HEK293 (cell line): ENCODE data around the gene ZCWPW1.

ENCODE experiments used
- CTCF ChIA-PET: fragments of 350-600 bp; formaldehyde crosslinking; extraction: SDS; loops from one replicate; lab custom pipeline; 2021; ENCODE audit warnings: antibody characterized with exemption; lab: Yijun Ruan, JAX
- POLR2A ChIA-PET: fragments of 300-600 bp; formaldehyde crosslinking; extraction: SDS; loops from one replicate; lab custom pipeline; 2020; ENCODE audit warnings: antibody characterized with exemption, inconsistent platforms; lab: Yijun Ruan, JAX
- H3K27ac ChIP-seq: fragments of 200-500 bp; sonication (Bioruptor generic); 2 replicates; pipeline ENCODE4 v1.5.1; 2014; ENCODE audit warnings: low read depth, low read length, control low read depth, inconsistent platforms; ENCODE audit errors: extremely low read depth
- H3K36me3 ChIP-seq, 2 experiments: fragments of 200-500 bp in 1 of 2; sonication (Bioruptor generic) in 1 of 2; 1 replicate in 1 of 2; 2 replicates in 1 of 2; pipeline ENCODE4 v1.5.1; 2014 to 2017; ENCODE audit warnings: inconsistent platforms in 2 of 2, low read length in 2 of 2; ENCODE audit not compliant: control insufficient read depth in 2 of 2, insufficient read depth in 1 of 2
- H3K4me1 ChIP-seq: fragments of 200-500 bp; sonication (Bioruptor generic); 2 replicates; pipeline ENCODE4 v1.5.1; 2014; ENCODE audit warnings: mild to moderate bottlenecking, low read length, inconsistent platforms; ENCODE audit not compliant: control insufficient read depth, insufficient read depth
- H3K4me3 ChIP-seq: 2 replicates; pipeline ENCODE4 v1.5.1; 2011; ENCODE audit warnings: low read depth, mild to moderate bottlenecking, control low read depth, low read length, moderate library complexity
- H3K9me3 ChIP-seq: fragments of 200-500 bp; sonication (Bioruptor generic); 2 replicates; pipeline ENCODE4 v1.5.1; 2014; ENCODE audit warnings: low read depth, low read length, inconsistent platforms; ENCODE audit not compliant: control insufficient read depth, insufficient read depth
- HOXD13 ChIP-seq: sonication (generic); formaldehyde crosslinking; IDR thresholded peaks from 2 replicates; pipeline ENCODE4 v1.8.0; 2022; ENCODE audit warnings: missing genetic modification reagents, borderline replicate concordance
- INSM2 ChIP-seq: fragments of 450-650 bp; formaldehyde crosslinking; IDR thresholded peaks from 2 replicates; pipeline ENCODE4 v1.5.1; 2016; ENCODE audit warnings: missing biosample characterization, missing genetic modification characterization
- REST ChIP-seq: fragments of 450-650 bp; formaldehyde crosslinking; IDR thresholded peaks from 2 replicates; pipeline ENCODE4 v1.5.1; 2016; ENCODE audit warnings: missing biosample characterization, missing genetic modification characterization
- SP3 ChIP-seq: fragments of 450-650 bp; formaldehyde crosslinking; IDR thresholded peaks from 2 replicates; pipeline ENCODE4 v1.5.1; 2016; ENCODE audit warnings: missing biosample characterization, missing genetic modification characterization
- ZBTB17 ChIP-seq: fragments of 450-650 bp; formaldehyde crosslinking; IDR thresholded peaks from 2 replicates; pipeline ENCODE4 v1.5.1; 2016; ENCODE audit warnings: missing biosample characterization, missing genetic modification characterization
- ZFP69B ChIP-seq: fragments of 450-650 bp; formaldehyde crosslinking; IDR thresholded peaks from 2 replicates; pipeline ENCODE4 v1.5.1; 2016; ENCODE audit warnings: missing biosample characterization, missing genetic modification characterization
- ZIC2 ChIP-seq: fragments of 450-650 bp; formaldehyde crosslinking; IDR thresholded peaks from 2 replicates; pipeline ENCODE4 v1.5.1; 2016; ENCODE audit warnings: missing biosample characterization, missing genetic modification characterization
- ZNF221 ChIP-seq: fragments of 450-650 bp; formaldehyde crosslinking; IDR thresholded peaks from 2 replicates; pipeline ENCODE4 v1.5.1; 2017; ENCODE audit warnings: missing biosample characterization, missing genetic modification characterization, borderline replicate concordance
- ZNF324 ChIP-seq: fragments of 450-650 bp; formaldehyde crosslinking; IDR thresholded peaks from 2 replicates; pipeline ENCODE4 v1.5.1; 2016; ENCODE audit warnings: missing biosample characterization, missing genetic modification characterization
- ZNF341 ChIP-seq: fragments of 450-650 bp; formaldehyde crosslinking; IDR thresholded peaks from 2 replicates; pipeline ENCODE4; 2016; ENCODE audit warnings: low read depth, missing biosample characterization, missing genetic modification characterization
- ZNF549 ChIP-seq: fragments of 450-650 bp; IDR thresholded peaks from 2 replicates; pipeline ENCODE4 v1.5.1; 2018; ENCODE audit warnings: missing biosample characterization, missing genetic modification characterization, mild to moderate bottlenecking, inconsistent platforms, moderate library complexity
- ZNF600 ChIP-seq: fragments of 450-650 bp; formaldehyde crosslinking; IDR thresholded peaks from 2 replicates; pipeline ENCODE4 v1.5.1; 2016; ENCODE audit warnings: missing biosample characterization, missing genetic modification characterization
- ZNF843 ChIP-seq: fragments of 450-650 bp; formaldehyde crosslinking; IDR thresholded peaks from 2 replicates; pipeline ENCODE4 v1.5.1; 2016; ENCODE audit warnings: missing biosample characterization, missing genetic modification characterization
- TF ChIP-seq, protein P1 (sequence below): fragments of 450-650 bp; formaldehyde crosslinking; IDR thresholded peaks from 2 replicates; pipeline ENCODE4 v1.5.1; 2016; ENCODE audit warnings: missing biosample characterization, missing genetic modification characterization
- TF ChIP-seq, protein P2 (sequence below): fragments of 450-650 bp; formaldehyde crosslinking; IDR thresholded peaks from 2 replicates; pipeline ENCODE4 v1.5.1; 2016; ENCODE audit warnings: missing biosample characterization, missing genetic modification characterization

Gene ZCWPW1

DNA sequence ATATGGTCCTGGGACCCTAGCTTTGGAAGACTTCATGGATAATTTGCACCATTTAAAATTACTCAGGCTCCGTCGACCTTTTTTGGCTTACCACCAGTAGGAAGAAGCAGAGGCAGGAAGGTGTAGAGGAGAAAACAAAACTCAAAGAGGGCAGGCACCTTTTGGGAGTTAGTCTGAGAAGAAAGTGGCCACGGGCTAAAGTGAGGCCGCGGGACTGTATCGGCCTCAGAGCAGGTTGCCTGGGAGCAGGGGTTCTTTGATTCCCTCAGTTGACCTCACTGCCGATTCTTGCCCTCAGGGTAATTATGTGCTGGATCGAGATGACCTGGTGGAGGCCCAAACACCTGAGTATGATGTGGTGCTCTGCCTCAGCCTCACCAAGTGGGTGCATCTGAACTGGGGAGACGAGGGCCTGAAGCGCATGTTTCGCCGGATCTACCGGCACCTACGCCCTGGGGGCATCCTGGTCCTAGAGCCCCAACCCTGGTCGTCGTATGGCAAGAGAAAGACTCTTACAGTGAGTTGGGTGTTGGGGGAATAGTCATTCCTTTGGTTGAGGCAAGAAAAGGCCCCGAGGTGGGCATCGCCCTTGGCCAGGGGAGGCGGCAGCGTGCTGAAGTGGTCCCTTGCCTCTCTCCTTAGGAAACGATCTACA, 4.2 kb upstream of the ZCWPW1 start (continued):
- TF ChIP-seq ZNF549 (tag by site-specific recombination): no peak

DNA sequence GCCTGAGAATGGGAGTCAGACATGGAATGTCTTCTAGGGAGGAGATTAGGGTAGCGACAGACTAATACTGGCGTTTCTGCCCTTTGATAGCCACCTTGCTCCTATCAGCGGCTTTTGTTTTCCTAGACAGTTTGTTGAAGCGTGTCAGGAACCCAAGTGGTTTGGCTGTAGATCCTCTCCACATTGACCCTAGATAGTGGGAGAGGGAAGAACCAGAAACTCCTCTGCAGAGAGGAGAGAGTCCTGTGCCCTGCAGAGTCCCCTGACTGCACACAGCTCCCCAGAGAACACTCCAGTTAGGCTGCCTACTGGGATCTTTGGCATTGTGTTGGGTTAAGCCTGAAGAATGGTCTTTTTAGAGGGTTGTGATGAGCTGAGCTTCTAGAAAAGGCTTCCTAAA, 3.5 kb upstream of the ZCWPW1 start:
- no peak overlapping the region for H3K4me3 ChIP-seq
- peak overlapping the region; percentile 97; the same call in 1 of the 2 replicates for H3K27ac ChIP-seq
- no peaks in the 10 kb centered on the region for H3K9me3 ChIP-seq
- H3K36me3 ChIP-seq: peaks cover 4 to 48% of the 10 kb centered on the region in 2 experiments; a peak in 2 of 3 replicates
- TF ChIP-seq ZIC2 (tag by site-specific recombination): 0 out of 2 replicates have a peak, but pooled peaks have one; percentile 15
- no peak for TF ChIP-seq INSM2 (tag by site-specific recombination)
- TF ChIP-seq, protein P1, sequence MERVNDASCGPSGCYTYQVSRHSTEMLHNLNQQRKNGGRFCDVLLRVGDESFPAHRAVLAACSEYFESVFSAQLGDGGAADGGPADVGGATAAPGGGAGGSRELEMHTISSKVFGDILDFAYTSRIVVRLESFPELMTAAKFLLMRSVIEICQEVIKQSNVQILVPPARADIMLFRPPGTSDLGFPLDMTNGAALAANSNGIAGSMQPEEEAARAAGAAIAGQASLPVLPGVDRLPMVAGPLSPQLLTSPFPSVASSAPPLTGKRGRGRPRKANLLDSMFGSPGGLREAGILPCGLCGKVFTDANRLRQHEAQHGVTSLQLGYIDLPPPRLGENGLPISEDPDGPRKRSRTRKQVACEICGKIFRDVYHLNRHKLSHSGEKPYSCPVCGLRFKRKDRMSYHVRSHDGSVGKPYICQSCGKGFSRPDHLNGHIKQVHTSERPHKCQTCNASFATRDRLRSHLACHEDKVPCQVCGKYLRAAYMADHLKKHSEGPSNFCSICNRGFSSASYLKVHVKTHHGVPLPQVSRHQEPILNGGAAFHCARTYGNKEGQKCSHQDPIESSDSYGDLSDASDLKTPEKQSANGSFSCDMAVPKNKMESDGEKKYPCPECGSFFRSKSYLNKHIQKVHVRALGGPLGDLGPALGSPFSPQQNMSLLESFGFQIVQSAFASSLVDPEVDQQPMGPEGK: no peak
- TF ChIP-seq ZBTB17 (tag by site-specific recombination): peak; percentile 27; the same call in 1 of the 2 replicates
- ChIA-PET CTCF (no interaction called here), POLR2A (interaction anchor here (0.8 kb wide), 1 partner anchor 33 kb away, joined by 3 read pairs; no protein-coding TSS in a partner anchor)
- peaks cover 4% of the 10 kb centered on the region for H3K4me1 ChIP-seq

DNA sequence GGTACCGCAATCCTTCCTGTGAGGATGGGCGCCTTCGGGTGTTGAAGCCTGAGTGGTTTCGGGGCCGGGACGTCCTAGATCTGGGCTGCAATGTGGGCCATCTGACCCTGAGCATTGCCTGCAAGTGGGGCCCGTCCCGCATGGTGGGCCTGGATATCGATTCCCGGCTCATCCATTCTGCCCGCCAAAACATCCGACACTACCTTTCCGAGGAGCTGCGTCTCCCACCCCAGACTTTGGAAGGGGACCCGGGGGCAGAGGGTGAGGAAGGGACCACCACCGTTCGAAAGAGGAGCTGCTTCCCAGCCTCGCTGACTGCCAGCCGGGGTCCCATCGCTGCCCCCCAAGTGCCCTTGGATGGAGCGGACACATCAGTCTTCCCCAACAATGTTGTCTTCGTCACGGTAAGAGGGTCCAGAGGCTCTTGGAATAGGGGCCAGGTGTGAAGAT, 2.8 kb upstream of the ZCWPW1 start:
- POLR2A ChIA-PET: interaction anchor here (0.8 kb wide), 1 partner anchor 34 kb away, joined by 3 read pairs; no protein-coding TSS in a partner anchor
- peaks cover 4% of the 10 kb centered on the region for H3K4me1 ChIP-seq
- H3K4me3 ChIP-seq: peak overlapping the region; percentile 6; the same call in 1 of the 2 replicates
- TF ChIP-seq ZNF341 (tag by site-specific recombination): no peak
- no peak for TF ChIP-seq SP3 (tag by site-specific recombination)
- TF ChIP-seq ZFP69B: peak; percentile 54
- no peak for TF ChIP-seq ZNF843 (tag by site-specific recombination)
- no peak for TF ChIP-seq HOXD13 (CRISPR knock-in tag)
- TF ChIP-seq, protein P2, sequence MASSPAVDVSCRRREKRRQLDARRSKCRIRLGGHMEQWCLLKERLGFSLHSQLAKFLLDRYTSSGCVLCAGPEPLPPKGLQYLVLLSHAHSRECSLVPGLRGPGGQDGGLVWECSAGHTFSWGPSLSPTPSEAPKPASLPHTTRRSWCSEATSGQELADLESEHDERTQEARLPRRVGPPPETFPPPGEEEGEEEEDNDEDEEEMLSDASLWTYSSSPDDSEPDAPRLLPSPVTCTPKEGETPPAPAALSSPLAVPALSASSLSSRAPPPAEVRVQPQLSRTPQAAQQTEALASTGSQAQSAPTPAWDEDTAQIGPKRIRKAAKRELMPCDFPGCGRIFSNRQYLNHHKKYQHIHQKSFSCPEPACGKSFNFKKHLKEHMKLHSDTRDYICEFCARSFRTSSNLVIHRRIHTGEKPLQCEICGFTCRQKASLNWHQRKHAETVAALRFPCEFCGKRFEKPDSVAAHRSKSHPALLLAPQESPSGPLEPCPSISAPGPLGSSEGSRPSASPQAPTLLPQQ (tag by site-specific recombination): peak; percentile 75
- peaks cover 4 to 48% of the 10 kb centered on the region in 2 experiments; a peak in 2 of 3 replicates for H3K36me3 ChIP-seq
- peak overlapping the region; percentile 97; the same call in 1 of the 2 replicates for H3K27ac ChIP-seq
- H3K9me3 ChIP-seq: no peaks in the 10 kb centered on the region
- CTCF ChIA-PET: no interaction called here

DNA sequence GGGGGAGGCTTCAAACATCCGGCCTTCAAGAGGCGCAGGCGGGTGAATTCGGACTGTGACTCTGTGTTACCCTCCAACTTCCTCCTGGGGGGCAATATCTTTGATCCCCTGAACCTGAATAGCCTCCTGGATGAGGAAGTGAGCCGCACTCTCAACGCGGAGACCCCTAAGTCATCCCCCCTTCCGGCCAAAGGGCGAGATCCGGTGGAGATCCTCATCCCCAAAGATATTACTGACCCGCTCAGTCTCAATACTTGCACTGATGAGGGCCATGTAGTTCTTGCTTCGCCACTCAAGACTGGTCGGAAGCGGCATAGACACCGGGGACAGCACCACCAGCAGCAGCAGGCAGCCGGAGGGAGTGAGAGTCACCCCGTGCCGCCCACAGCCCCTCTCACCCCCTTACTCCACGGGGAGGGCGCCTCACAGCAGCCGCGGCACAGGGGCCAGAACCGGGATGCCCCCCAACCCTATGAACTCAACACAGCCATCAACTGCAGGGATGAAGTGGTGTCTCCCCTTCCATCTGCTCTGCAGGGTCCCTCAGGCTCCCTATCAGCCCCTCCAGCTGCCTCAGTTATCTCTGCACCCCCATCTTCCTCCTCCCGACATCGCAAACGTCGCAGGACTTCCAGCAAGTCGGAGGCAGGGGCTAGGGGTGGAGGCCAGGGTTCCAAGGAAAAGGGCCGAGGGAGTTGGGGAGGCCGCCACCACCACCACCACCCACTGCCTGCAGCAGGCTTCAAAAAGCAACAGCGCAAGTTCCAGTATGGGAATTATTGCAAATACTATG, 2.2 kb upstream of the ZCWPW1 start:
- CTCF ChIA-PET: no interaction called here
- Histone ChIP-seq H3K9me3 (no peaks in the 10 kb centered on the region), H3K36me3 (peaks cover 4 to 48% of the 10 kb centered on the region in 2 experiments; a peak in 2 of 3 replicates), H3K4me1 (peaks cover 4% of the 10 kb centered on the region), H3K4me3 (peak overlapping the region; percentile 83), H3K27ac (peak overlapping the region; percentile 97)
- POLR2A ChIA-PET: interaction anchor here (0.5 to 3.3 kb wide), 12 partner anchors 15 to 444 kb away, joined by 3 to 39 read pairs (median 7); partner anchors contain the start of genes EPHB4, FBXO24, LAMTOR4 and LRCH4
- TF ChIP-seq ZNF600: peak; percentile 10; the same call in 1 of the 2 replicates
- TF ChIP-seq ZNF221 (tag by site-specific recombination): no peak
- no peak for TF ChIP-seq ZNF324 (tag by site-specific recombination)
- TF ChIP-seq REST (tag by site-specific recombination): peak; percentile 70
